ENCODE measurements around the gene RNF223. TPM values are rescaled to one million over a fixed set of nuclear protein-coding genes. Genes with fewer than 3 reads are reported as not detected.

The RNF223 gene
- total and polyA plus RNA-seq, 2 of the 13 experiments (the other 11 are each of a cell fraction or from before 2014, with no cell fraction given): 0.03 TPM; not detected in 1

DNA sequence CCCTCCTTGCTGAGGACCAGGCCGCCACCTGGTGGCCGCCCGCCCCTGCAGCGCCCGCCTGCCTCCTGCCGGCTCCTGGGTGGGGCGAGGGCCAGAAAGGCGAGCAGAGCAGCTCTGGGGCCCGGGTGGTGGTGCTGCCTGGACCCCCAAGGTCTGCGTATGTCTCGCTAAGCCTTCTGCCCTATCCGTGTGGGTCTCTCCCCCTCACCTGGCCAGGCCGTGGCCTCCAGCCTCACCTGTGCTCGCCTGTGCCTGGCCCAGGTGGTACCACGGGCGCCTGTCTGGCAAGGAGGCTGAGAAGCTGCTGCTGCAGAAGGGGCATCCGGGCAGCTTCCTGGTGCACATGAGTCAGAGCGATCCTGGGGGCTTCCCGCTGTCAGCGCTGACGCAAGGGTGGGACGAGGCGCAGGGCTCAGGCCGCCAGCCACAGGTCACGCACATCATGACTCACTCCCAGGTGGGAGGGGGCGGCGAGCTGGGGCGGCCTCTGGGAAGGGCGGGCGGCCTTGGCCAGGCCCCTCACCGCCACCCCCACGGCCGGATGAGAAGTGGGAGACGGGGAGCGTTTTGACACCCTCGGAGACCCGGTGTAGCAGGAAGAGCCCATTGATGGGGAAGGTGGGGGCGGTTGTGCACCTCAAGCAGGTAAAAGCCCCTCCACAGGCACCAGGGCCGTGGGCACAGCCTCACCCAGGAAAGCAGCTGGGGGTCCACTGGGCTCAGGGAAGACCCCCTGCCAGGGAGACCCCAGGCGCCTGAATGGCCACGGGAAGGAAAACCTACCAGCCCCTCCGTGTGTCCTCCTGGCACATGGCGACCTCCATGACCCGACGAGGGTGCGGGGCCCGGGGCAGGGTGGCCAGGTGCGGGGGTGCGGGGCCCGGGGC, 9.9 kb downstream of the RNF223 start (continued):
- TF ChIP-seq HOXD1 (CRISPR knock-in tag; IDR thresholded peaks at IDR 0.05) (0 out of 2 replicates have a peak, but pooled peaks have one; percentile 30), ZEB1 (IDR thresholded peaks at IDR 0.05; ENCODE audit: insufficient replicate concordance, low read depth) (no peak), SP4 (CRISPR knock-in tag; IDR thresholded peaks at IDR 0.05) (peak; percentile 77), ZNF619 (CRISPR knock-in tag; IDR thresholded peaks at IDR 0.05) (no peak), RXRA (CRISPR knock-in tag; IDR thresholded peaks at IDR 0.05) (peak; percentile 50; the same call in 1 of the 2 replicates), ZNF776 (CRISPR knock-in tag; IDR thresholded peaks at IDR 0.05) (no peak; the same call in 1 of the 2 replicates), NCOA1 (CRISPR knock-in tag; IDR thresholded peaks at IDR 0.05) (no peak), ZNF652 (CRISPR knock-in tag; IDR thresholded peaks at IDR 0.05; ENCODE audit: borderline replicate concordance, low read depth) (no peak), ZNF460 (CRISPR knock-in tag; IDR thresholded peaks at IDR 0.05; ENCODE audit: borderline replicate concordance) (no peak), ZNF224 (CRISPR knock-in tag; IDR thresholded peaks at IDR 0.05) (no peak), RFX3 (CRISPR knock-in tag; IDR thresholded peaks at IDR 0.05) (no peak)
- TF ChIP-seq, protein P1, sequence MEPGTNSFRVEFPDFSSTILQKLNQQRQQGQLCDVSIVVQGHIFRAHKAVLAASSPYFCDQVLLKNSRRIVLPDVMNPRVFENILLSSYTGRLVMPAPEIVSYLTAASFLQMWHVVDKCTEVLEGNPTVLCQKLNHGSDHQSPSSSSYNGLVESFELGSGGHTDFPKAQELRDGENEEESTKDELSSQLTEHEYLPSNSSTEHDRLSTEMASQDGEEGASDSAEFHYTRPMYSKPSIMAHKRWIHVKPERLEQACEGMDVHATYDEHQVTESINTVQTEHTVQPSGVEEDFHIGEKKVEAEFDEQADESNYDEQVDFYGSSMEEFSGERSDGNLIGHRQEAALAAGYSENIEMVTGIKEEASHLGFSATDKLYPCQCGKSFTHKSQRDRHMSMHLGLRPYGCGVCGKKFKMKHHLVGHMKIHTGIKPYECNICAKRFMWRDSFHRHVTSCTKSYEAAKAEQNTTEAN (CRISPR knock-in tag; conservative IDR thresholded peaks at IDR 0.05): no peak
- TF ChIP-seq, protein P2, sequence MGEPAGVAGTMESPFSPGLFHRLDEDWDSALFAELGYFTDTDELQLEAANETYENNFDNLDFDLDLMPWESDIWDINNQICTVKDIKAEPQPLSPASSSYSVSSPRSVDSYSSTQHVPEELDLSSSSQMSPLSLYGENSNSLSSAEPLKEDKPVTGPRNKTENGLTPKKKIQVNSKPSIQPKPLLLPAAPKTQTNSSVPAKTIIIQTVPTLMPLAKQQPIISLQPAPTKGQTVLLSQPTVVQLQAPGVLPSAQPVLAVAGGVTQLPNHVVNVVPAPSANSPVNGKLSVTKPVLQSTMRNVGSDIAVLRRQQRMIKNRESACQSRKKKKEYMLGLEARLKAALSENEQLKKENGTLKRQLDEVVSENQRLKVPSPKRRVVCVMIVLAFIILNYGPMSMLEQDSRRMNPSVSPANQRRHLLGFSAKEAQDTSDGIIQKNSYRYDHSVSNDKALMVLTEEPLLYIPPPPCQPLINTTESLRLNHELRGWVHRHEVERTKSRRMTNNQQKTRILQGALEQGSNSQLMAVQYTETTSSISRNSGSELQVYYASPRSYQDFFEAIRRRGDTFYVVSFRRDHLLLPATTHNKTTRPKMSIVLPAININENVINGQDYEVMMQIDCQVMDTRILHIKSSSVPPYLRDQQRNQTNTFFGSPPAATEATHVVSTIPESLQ (CRISPR knock-in tag; conservative IDR thresholded peaks at IDR 0.05): no peak
- TF ChIP-seq, protein P3, sequence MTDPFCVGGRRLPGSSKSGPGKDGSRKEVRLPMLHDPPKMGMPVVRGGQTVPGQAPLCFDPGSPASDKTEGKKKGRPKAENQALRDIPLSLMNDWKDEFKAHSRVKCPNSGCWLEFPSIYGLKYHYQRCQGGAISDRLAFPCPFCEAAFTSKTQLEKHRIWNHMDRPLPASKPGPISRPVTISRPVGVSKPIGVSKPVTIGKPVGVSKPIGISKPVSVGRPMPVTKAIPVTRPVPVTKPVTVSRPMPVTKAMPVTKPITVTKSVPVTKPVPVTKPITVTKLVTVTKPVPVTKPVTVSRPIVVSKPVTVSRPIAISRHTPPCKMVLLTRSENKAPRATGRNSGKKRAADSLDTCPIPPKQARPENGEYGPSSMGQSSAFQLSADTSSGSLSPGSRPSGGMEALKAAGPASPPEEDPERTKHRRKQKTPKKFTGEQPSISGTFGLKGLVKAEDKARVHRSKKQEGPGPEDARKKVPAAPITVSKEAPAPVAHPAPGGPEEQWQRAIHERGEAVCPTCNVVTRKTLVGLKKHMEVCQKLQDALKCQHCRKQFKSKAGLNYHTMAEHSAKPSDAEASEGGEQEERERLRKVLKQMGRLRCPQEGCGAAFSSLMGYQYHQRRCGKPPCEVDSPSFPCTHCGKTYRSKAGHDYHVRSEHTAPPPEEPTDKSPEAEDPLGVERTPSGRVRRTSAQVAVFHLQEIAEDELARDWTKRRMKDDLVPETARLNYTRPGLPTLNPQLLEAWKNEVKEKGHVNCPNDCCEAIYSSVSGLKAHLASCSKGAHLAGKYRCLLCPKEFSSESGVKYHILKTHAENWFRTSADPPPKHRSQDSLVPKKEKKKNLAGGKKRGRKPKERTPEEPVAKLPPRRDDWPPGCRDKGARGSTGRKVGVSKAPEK (CRISPR knock-in tag; IDR thresholded peaks at IDR 0.05; ENCODE audit: borderline replicate concordance): no peak
- TF ChIP-seq, protein P4, sequence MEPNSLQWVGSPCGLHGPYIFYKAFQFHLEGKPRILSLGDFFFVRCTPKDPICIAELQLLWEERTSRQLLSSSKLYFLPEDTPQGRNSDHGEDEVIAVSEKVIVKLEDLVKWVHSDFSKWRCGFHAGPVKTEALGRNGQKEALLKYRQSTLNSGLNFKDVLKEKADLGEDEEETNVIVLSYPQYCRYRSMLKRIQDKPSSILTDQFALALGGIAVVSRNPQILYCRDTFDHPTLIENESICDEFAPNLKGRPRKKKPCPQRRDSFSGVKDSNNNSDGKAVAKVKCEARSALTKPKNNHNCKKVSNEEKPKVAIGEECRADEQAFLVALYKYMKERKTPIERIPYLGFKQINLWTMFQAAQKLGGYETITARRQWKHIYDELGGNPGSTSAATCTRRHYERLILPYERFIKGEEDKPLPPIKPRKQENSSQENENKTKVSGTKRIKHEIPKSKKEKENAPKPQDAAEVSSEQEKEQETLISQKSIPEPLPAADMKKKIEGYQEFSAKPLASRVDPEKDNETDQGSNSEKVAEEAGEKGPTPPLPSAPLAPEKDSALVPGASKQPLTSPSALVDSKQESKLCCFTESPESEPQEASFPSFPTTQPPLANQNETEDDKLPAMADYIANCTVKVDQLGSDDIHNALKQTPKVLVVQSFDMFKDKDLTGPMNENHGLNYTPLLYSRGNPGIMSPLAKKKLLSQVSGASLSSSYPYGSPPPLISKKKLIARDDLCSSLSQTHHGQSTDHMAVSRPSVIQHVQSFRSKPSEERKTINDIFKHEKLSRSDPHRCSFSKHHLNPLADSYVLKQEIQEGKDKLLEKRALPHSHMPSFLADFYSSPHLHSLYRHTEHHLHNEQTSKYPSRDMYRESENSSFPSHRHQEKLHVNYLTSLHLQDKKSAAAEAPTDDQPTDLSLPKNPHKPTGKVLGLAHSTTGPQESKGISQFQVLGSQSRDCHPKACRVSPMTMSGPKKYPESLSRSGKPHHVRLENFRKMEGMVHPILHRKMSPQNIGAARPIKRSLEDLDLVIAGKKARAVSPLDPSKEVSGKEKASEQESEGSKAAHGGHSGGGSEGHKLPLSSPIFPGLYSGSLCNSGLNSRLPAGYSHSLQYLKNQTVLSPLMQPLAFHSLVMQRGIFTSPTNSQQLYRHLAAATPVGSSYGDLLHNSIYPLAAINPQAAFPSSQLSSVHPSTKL (CRISPR knock-in tag; IDR thresholded peaks at IDR 0.05): peak; percentile 45

Data from HepG2 (cell line).